ENCODE measurements around the gene STARD9. TPM values are rescaled to one million over a fixed set of nuclear protein-coding genes. Genes with fewer than 3 reads are reported as not detected.

The STARD9 gene
- polyA plus RNA-seq, 1 of the 3 experiments (the other 2 are of a cell fraction): 2.1 TPM

GRCh38 chr15:42576040-42576594 lies 711 bp downstream of the STARD9 start:
- Histone ChIP-seq H2AFZ (ENCODE audit: low read depth) (peak overlapping the region; percentile 96), H3K36me3 (replicated peaks in 1 of 2; ENCODE audit: control insufficient read depth in 1 of 2, insufficient read depth in 2 of 2, low read length in 1 of 2) (no peaks in the 10 kb centered on the region), H4K20me1 (ENCODE audit: insufficient read depth) (no peaks in the 10 kb centered on the region), H3F3A (replicated peaks; ENCODE audit: insufficient read depth) (peaks cover 21% of the 10 kb centered on the region), H3K79me2 (ENCODE audit: insufficient read depth) (peaks cover 26% of the 10 kb centered on the region), H3K4me1 (ENCODE audit: control insufficient read depth in 1 of 2, insufficient read depth in 2 of 2, low read depth in 1 of 2, low read length in 1 of 2) (peaks cover 0 to 14% of the 10 kb centered on the region in 2 experiments; a peak in 1 of 4 replicates), H3K9ac (peak overlapping the region; percentile 80), H3K27me3 (ENCODE audit: insufficient read depth) (no peaks in the 10 kb centered on the region), H3K4me3 (ENCODE audit: low read depth in 2 of 2, low read length in 1 of 2) (peak overlapping the region; percentile 80 to 83), H3K27ac (ENCODE audit: low read depth in 2 of 2, low read length in 1 of 2) (peak overlapping the region in 1 of 2 experiments; percentile 81; a peak in 3 of 4 replicates), H3K9me3 (no peaks in the 10 kb centered on the region), H3K9me2 (no peaks in the 10 kb centered on the region), H3K4me2 (peak overlapping the region; percentile 83)
- ChIA-PET CTCF (interaction anchor here (1.9 kb wide), 1 partner anchor 15 kb away, joined by 5 read pairs; no protein-coding TSS in a partner anchor), POLR2A (interaction anchor here (1.0 to 1.7 kb wide), 4 partner anchors 12 to 302 kb away, joined by 3 to 6 read pairs (median 5); partner anchors contain the start of genes SNAP23, TMEM87A and ZNF106)
- 21% methylated on average over 14 of the region's 16 CpGs for WGBS (ENCODE audit: low lambda C conversion rate)
- TF ChIP-seq IRF3 (IDR thresholded peaks at IDR 0.05; ENCODE audit: low read depth, low read length) (no peak), REST (IDR thresholded peaks at IDR 0.05; ENCODE audit: low read depth, low read length) (no peak)
- DNase-seq: no peak

GRCh38 chr15:42576776-42577175 lies 1.4 kb downstream of the STARD9 start:
- H2AFZ ChIP-seq (ENCODE audit: low read depth): no peak overlapping the region
- no peaks in the 10 kb centered on the region for H3K27me3 ChIP-seq (ENCODE audit: insufficient read depth)
- H3K9ac ChIP-seq: no peak overlapping the region; the same call in 1 of the 2 replicates
- H3K27ac ChIP-seq (ENCODE audit: low read depth in 2 of 2, low read length in 1 of 2): no peak overlapping the region
- peaks cover 21% of the 10 kb centered on the region for H3F3A ChIP-seq (replicated peaks; ENCODE audit: insufficient read depth)
- H3K9me3 ChIP-seq: no peaks in the 10 kb centered on the region
- H3K4me1 ChIP-seq (ENCODE audit: control insufficient read depth in 1 of 2, insufficient read depth in 2 of 2, low read depth in 1 of 2, low read length in 1 of 2): peaks cover 0 to 17% of the 10 kb centered on the region in 2 experiments; a peak in 1 of 4 replicates
- ChIA-PET CTCF (interaction anchor here (1.9 kb wide), 1 partner anchor 15 kb away, joined by 5 read pairs; no protein-coding TSS in a partner anchor), POLR2A (no interaction called here)
- no peaks in the 10 kb centered on the region for H3K36me3 ChIP-seq (replicated peaks in 1 of 2; ENCODE audit: control insufficient read depth in 1 of 2, insufficient read depth in 2 of 2, low read length in 1 of 2)
- no peaks in the 10 kb centered on the region for H3K9me2 ChIP-seq
- peaks cover 29% of the 10 kb centered on the region for H3K79me2 ChIP-seq (ENCODE audit: insufficient read depth)
- peak overlapping the region in 1 of 2 experiments; percentile 80; a peak in 1 of 4 replicates for H3K4me3 ChIP-seq (ENCODE audit: low read depth in 2 of 2, low read length in 1 of 2)
- DNase-seq: peak; percentile 30
- H3K4me2 ChIP-seq: peak overlapping the region; percentile 83
- 92% methylated on average over 1 of the region's 1 CpG for WGBS (ENCODE audit: low lambda C conversion rate)
- H4K20me1 ChIP-seq (ENCODE audit: insufficient read depth): no peaks in the 10 kb centered on the region
- TF ChIP-seq CHD2 (IDR thresholded peaks at IDR 0.05; ENCODE audit: low read length, partially characterized antibody) (no peak), YY1 (IDR thresholded peaks at IDR 0.05; ENCODE audit: low read depth) (no peak), ELF1 (IDR thresholded peaks at IDR 0.05) (no peak), FOXJ3 (CRISPR knock-in tag; IDR thresholded peaks at IDR 0.05) (no peak), FOSL2 (IDR thresholded peaks at IDR 0.05; ENCODE audit: borderline replicate concordance, low read depth) (no peak), EZH2phosphoT487 (IDR thresholded peaks at IDR 0.05; ENCODE audit: borderline replicate concordance, low read depth) (no peak), JUND (IDR thresholded peaks at IDR 0.05) (no peak), PBX3 (IDR thresholded peaks at IDR 0.05) (no peak), MXI1 (IDR thresholded peaks at IDR 0.05; ENCODE audit: low read depth, low read length) (no peak), GATA2 (CRISPR knock-in tag; IDR thresholded peaks at IDR 0.05) (no peak), REST (IDR thresholded peaks at IDR 0.05; ENCODE audit: low read depth, low read length) (no peak), TEAD4 (IDR thresholded peaks at IDR 0.05; ENCODE audit: borderline replicate concordance, insufficient read depth) (no peak), FOXM1 (IDR thresholded peaks at IDR 0.05; ENCODE audit: low read depth) (no peak)
